SK-N-MC (cell line): ENCODE measurements around the gene BMERB1.

Source experiments
- EZH2 ChIP-seq: fragments of 200-600 bp; sonication (generic); IDR thresholded peaks from one replicate; pipeline ENCODE4 v1.6.1; 2017; ENCODE audit warnings: antibody characterized with exemption
- FOXP2 ChIP-seq: optimal IDR thresholded peaks from 2 replicates; pipeline ENCODE3; 2011; ENCODE audit warnings: mild to moderate bottlenecking, moderate library complexity; ENCODE audit not compliant: insufficient read depth; ENCODE audit errors: extremely low read length, control extremely low read depth
- POLR2AphosphoS5 ChIP-seq: IDR thresholded peaks from 2 replicates; pipeline ENCODE4 v1.6.1; 2012; ENCODE audit warnings: mild to moderate bottlenecking, low read depth, low read length, borderline replicate concordance

DNA sequence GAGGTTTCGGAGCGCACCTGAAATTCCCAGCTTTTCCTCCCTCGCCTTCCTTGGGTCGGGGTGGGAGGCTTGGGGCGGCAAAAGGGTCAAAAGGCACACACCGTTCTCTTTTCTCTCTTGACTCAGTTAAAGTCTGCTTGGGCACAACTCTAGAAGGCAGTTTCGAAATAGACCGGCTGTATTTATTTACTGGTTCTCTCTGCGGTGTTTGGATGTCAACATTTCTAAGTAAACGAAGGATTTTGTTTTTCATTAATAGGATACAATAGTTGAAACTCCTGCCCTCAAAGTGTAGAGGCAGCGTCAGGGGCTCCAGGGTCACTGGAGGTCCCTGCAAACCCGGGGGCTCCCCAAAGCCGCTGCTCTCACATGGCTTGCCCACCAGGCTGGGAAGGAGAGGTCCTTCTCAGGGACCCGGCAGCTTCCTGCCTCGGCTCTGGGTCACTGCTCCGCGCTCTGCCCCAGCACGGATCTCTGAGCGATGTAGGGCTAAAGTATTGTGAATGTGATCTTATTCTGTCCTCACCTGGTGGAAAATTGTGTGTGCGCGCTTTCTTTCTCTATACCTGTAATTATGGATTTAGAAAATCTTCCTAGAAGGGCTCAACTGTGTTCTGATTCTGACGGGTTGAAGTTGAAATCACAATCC lies 952 bp downstream of the BMERB1 start:
- TF ChIP-seq POLR2AphosphoS5 (no peak), EZH2 (no peak), FOXP2 (no peak)
